Spleen (tissue), 7 donors: ENCODE data around the gene GLA.

Source experiments
- CTCF ChIP-seq, 11 experiments: fragments of 200-600 bp in 7 of 11; fragments of 450-650 bp in 4 of 11; sonication (generic) in 4 of 11; IDR thresholded peaks in 8 of 11; conservative IDR thresholded peaks in 3 of 11; 1 replicate in 7 of 11; 2 replicates in 4 of 11; pipeline versions ENCODE4 v1.4.0 to v1.8.0; 2016 to 2021; ENCODE audit warnings: antibody characterized with exemption in 11 of 11, inconsistent platforms in 4 of 11, mild to moderate bottlenecking in 1 of 11
- POLR2A ChIP-seq, 3 donors: fragments of 450-650 bp; IDR thresholded peaks; one replicate each; pipeline ENCODE4 v1.5.1; 2017; ENCODE audit warnings: antibody characterized with exemption in 3 of 3, mild to moderate bottlenecking in 1 of 3
- POLR2AphosphoS5 ChIP-seq, 3 donors: sonication (generic); formaldehyde crosslinking; IDR thresholded peaks; one replicate each; pipeline ENCODE4 v1.5.1; 2017; ENCODE audit warnings: antibody characterized with exemption in 3 of 3
- donor health status: DM: no; HTN: no; CAD: no; lungs with moderate emphysema.
- donor health status: DM: no; HTN: no; CAD: no.
- donor health status: DM: no; HTN: no; CAD: no.

GRCh38 chrX:101397779-101398178 is 9.9 kb downstream of the GLA start:
- TF ChIP-seq CTCF (IDR thresholded peaks at IDR 0.05 in 8 of 11, conservative IDR thresholded peaks at IDR 0.05 in 3 of 11) (no peak), POLR2AphosphoS5 (IDR thresholded peaks at IDR 0.05) (no peak), POLR2A (IDR thresholded peaks at IDR 0.05) (no peak)
